Activated CD8-positive, alpha-beta memory T cell treated with anti-CD3 and anti-CD28 coated beads, Interleukin-2, amount 50 U/mL, for 24 hours (primary cell): ENCODE results near the gene PGAM2.

Source experiments
- DNase-seq: peaks from one replicate; pipeline ENCODE4 v3.0.0-alpha.2; 2020; ENCODE audit errors: extremely low read depth

The PGAM2 gene

GRCh38 chr7:44065431-44066110 is at the start of gene PGAM2:
PGAM2 (minus strand) TSS chr7:44065567; CDS start chr7:44065529, 38 bp downstream.
- DNase-seq = no peak

- no peak for DNase-seq
Measured at GRCh38 chr7:44114586-44115310, 49.4 kb upstream of the PGAM2 start.

GRCh38 chr7:44113764-44114354 is 48.5 kb upstream of the PGAM2 start:
- DNase-seq = no peak

- DNase-seq = no peak
Measured at GRCh38 chr7:44112997-44113763, 47.8 kb upstream of the PGAM2 start.

GRCh38 chr7:44112231-44112996 is 47.0 kb upstream of the PGAM2 start:
- DNase-seq = no peak

GRCh38 chr7:44111761-44112160 is 46.4 kb upstream of the PGAM2 start:
- DNase-seq = no peak

- DNase-seq = no peak
Measured at GRCh38 chr7:44110719-44111635, 45.6 kb upstream of the PGAM2 start.

GRCh38 chr7:44109991-44110390 is 44.6 kb upstream of the PGAM2 start:
- no peak for DNase-seq

GRCh38 chr7:44108768-44109750 is 43.7 kb upstream of the PGAM2 start:
- no peak for DNase-seq

GRCh38 chr7:44107961-44108767 is 42.8 kb upstream of the PGAM2 start:
- no peak for DNase-seq

- DNase-seq = no peak
Measured at GRCh38 chr7:44107116-44107960, 42.0 kb upstream of the PGAM2 start.

GRCh38 chr7:44106311-44107065 is 41.1 kb upstream of the PGAM2 start:
- no peak for DNase-seq

GRCh38 chr7:44105832-44106231 is 40.5 kb upstream of the PGAM2 start:
- DNase-seq = no peak

GRCh38 chr7:44104860-44105771 is 39.7 kb upstream of the PGAM2 start:
- no peak for DNase-seq
